ENCODE data around the gene MYH9.

MYH9 gene

GRCh38 chr22:36334821-36335603, 52.8 kb downstream of the MYH9 start:
- intact Hi-C loops (cut with DNase I) = no loop called here

GRCh38 chr22:36334081-36334820, 53.5 kb downstream of the MYH9 start:
- intact Hi-C loops (cut with DNase I) = no loop called here
- peak in 1 of 10 donors; percentile 87 for DNase-seq

More at GRCh38 chr22:36334821-36335603, 52.8 kb downstream of the MYH9 start:
- DNase-seq = peak; percentile 65 to 97 (median 78)

- DNase-seq = peak in 1 of 10 donors; percentile 46
- intact Hi-C loops (cut with DNase I) = no loop called here
Measured at GRCh38 chr22:36333644-36334043, 54.1 kb downstream of the MYH9 start.

- intact Hi-C loops (cut with DNase I) = no loop called here
- peak in 1 of 10 donors; percentile 76 for DNase-seq
Measured at GRCh38 chr22:36332623-36333332, 55.0 kb downstream of the MYH9 start.

- intact Hi-C loops (cut with DNase I) = no loop called here
- DNase-seq = peak in 4 of 10 donors; percentile 52 to 94 (median 68)
Measured at GRCh38 chr22:36331912-36332622, 55.7 kb downstream of the MYH9 start.

GRCh38 chr22:36331306-36331911, 56.4 kb downstream of the MYH9 start:
- peak in 3 of 10 donors; percentile 53 to 94 (median 84) for DNase-seq
- intact Hi-C loops (cut with DNase I) = no loop called here

GRCh38 chr22:36330655-36331305, 57.0 kb downstream of the MYH9 start:
- DNase-seq = peak in 1 of 10 donors; percentile 81
- intact Hi-C loops (cut with DNase I) = no loop called here

GRCh38 chr22:36330127-36330526, 57.6 kb downstream of the MYH9 start:
- intact Hi-C loops (cut with DNase I) = no loop called here
- DNase-seq = peak in 1 of 10 donors; percentile 53

GRCh38 chr22:36329254-36330078, 58.3 kb downstream of the MYH9 start:
- intact Hi-C loops (cut with DNase I) = no loop called here
- peak in 7 of 10 donors; percentile 54 to 93 (median 73) for DNase-seq

- intact Hi-C loops (cut with DNase I) = no loop called here
- DNase-seq = peak in 2 of 10 donors; percentile 80 to 89
Measured at GRCh38 chr22:36328635-36329253, 59.0 kb downstream of the MYH9 start.

GRCh38 chr22:36327922-36328551, 59.7 kb downstream of the MYH9 start:
- DNase-seq = peak in 7 of 10 donors; percentile 45 to 93 (median 70)
- intact Hi-C loops (cut with DNase I) = no loop called here

GRCh38 chr22:36326178-36327161, 61.3 kb downstream of the MYH9 start:
- DNase-seq = peak in 1 of 10 donors; percentile 62
- intact Hi-C loops (cut with DNase I) = no loop called here

GRCh38 chr22:36325154-36326031, 62.4 kb downstream of the MYH9 start:
- intact Hi-C loops (cut with DNase I) = no loop called here
- peak in 1 of 10 donors; percentile 74 for DNase-seq

GRCh38 chr22:36324414-36324813, 63.4 kb downstream of the MYH9 start:
- DNase-seq = peak in 3 of 10 donors; percentile 22 to 76 (median 45)
- intact Hi-C loops (cut with DNase I) = no loop called here

GRCh38 chr22:36323855-36324331, 63.9 kb downstream of the MYH9 start:
- DNase-seq = peak in 2 of 10 donors; percentile 32 to 91
- intact Hi-C loops (cut with DNase I) = no loop called here

Measured in posterior cingulate gyrus (tissue), 11 donors.